Natural killer cell (primary cell): ENCODE data around the gene HSPA12A. TPM values are rescaled to one million over a fixed set of nuclear protein-coding genes. Genes with fewer than 3 reads are reported as not detected.

Source experiments
- ATAC-seq, 3 donors: fragments of 150-1000 bp in 2 of 3; fragments of 200-7000 bp in 1 of 3; cut with Tn5 transposase; 1 replicate in 1 of 3; 2 replicates in 2 of 3; pipeline ENCODE4 v1.10.0; 2021; ENCODE audit warnings: mild to moderate bottlenecking in 2 of 3, moderate library complexity in 2 of 3
- DNase-seq, 2 donors: peaks; one replicate each; pipeline versions ENCODE4 v3.0.0 to v3.0.0-alpha.2; 2013 to 2021; ENCODE audit warnings: mixed read lengths in 1 of 2
- H3K27ac ChIP-seq: one replicate; pipeline ENCODE4 v1.5.1; 2013; ENCODE audit warnings: mild to moderate bottlenecking, low read length
- H3K27me3 ChIP-seq: one replicate; pipeline ENCODE4 v1.6.1; 2013; ENCODE audit warnings: low read length; ENCODE audit not compliant: control insufficient read depth, insufficient read depth
- H3K36me3 ChIP-seq: one replicate; pipeline ENCODE4 v1.6.1; 2013; ENCODE audit warnings: low read length; ENCODE audit not compliant: control insufficient read depth, insufficient read depth
- H3K4me1 ChIP-seq: one replicate; pipeline ENCODE4 v1.6.1; 2013; ENCODE audit warnings: low read length; ENCODE audit not compliant: control insufficient read depth, insufficient read depth
- H3K4me3 ChIP-seq: one replicate; pipeline ENCODE4 v1.5.1; 2013; ENCODE audit warnings: low read length
- H3K9me3 ChIP-seq: one replicate; pipeline ENCODE4 v1.6.1; 2013; ENCODE audit warnings: low read length; ENCODE audit not compliant: control insufficient read depth, insufficient read depth
- H3K27ac Mint-ChIP-seq, 2 donors: one replicate each; pipeline ENCODE4 v1.8.0; 2022; ENCODE audit warnings: mild to moderate bottlenecking in 2 of 2, mixed read lengths in 2 of 2, moderate library complexity in 1 of 2
- H3K27me3 Mint-ChIP-seq, 2 donors: one replicate each; pipeline ENCODE4 v1.8.0; 2022; ENCODE audit warnings: low read depth in 2 of 2, mixed read lengths in 2 of 2
- H3K36me3 Mint-ChIP-seq: one replicate; pipeline ENCODE4 v1.8.0; 2022; ENCODE audit warnings: mixed read lengths
- H3K4me1 Mint-ChIP-seq, 2 donors: one replicate each; pipeline ENCODE4 v1.8.0; 2022; ENCODE audit warnings: mixed read lengths in 2 of 2
- H3K4me3 Mint-ChIP-seq: one replicate; pipeline ENCODE4 v1.8.0; 2022; ENCODE audit warnings: mild to moderate bottlenecking, moderate library complexity, mixed read lengths
- H3K9me3 Mint-ChIP-seq, 2 donors: one replicate each; pipeline ENCODE4 v1.8.0; 2022; ENCODE audit warnings: mixed read lengths in 2 of 2
- CTCF ChIP-seq: fragments of 200-600 bp; IDR thresholded peaks from one replicate; pipeline ENCODE4 v1.8.0; 2022; ENCODE audit warnings: antibody characterized with exemption
- WGBS: methylation state at CpG from one replicate; pipeline ENCODE4 v1.1.7; 2013; ENCODE audit warnings: missing lambda C conversion rate; ENCODE audit not compliant: insufficient coverage; 5-methylcytosine and 5-hydroxymethylcytosine counted together
- intact Hi-C: fragments of 100-400 bp; cut with micrococcal nuclease; formaldehyde crosslinking; loops from one replicate; pipeline ENCODE4 v1.14.2; 2022
- total RNA-seq, 4 donors: library from RNA; stranded (reverse); fragments of 120-200 nt in 1 of 4; gene quantifications; one replicate each; pipeline versions ENCODE4 v1.2.3 to v1.2.4, GENCODE V29; 2013 to 2022

The HSPA12A gene
- total RNA-seq, 3 donors from 2014 or later (not counting 1 experiment from before 2014, with no cell fraction given): 0.43 TPM; not detected in 2

- no peaks in the 10 kb centered on the region for H3K4me1 ChIP-seq
- H3K27ac ChIP-seq: no peak overlapping the region
- no peaks in the 10 kb centered on the region for H3K36me3 ChIP-seq
- ATAC-seq (no peak), DNase-seq (no peak)
- no peaks in the 10 kb centered on the region for H3K36me3 Mint-ChIP-seq
- intact Hi-C loops: no loop called here
- no peaks in the 10 kb centered on the region for H3K9me3 ChIP-seq
- no peak overlapping the region for H3K27ac Mint-ChIP-seq
- no peak overlapping the region for H3K4me3 Mint-ChIP-seq
- WGBS: 95% methylated on average over 6 of the region's 6 CpGs
- H3K4me3 ChIP-seq: no peak overlapping the region
- H3K27me3 ChIP-seq: no peaks in the 10 kb centered on the region
- no peak for TF ChIP-seq CTCF
- H3K9me3 Mint-ChIP-seq: no peaks in the 10 kb centered on the region
- H3K4me1 Mint-ChIP-seq: no peaks in the 10 kb centered on the region
- H3K27me3 Mint-ChIP-seq: no peaks in the 10 kb centered on the region
Observed at GRCh38 chr10:116685807-116686206, 56.6 kb downstream of the HSPA12A start.

DNA sequence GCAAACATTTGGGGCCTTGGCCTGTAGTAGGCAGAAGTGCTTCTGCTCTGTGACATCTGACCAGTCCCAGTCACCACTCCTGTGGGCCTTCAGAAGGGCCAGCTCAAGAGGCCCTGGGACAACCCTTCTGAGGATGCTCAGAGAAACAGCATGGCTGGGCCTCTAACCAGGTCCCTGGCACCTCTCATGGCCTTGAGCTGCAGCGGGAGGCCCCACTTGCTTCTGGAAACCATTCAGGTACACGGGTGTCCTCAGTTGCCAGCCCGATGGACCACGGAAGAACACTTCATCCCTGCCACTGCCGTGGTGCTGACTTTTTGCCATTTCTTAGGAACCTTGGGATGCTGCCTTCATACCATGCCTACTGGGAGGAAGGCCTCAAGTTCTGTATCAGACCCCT is 57.6 kb downstream of the HSPA12A start:
- intact Hi-C loops: no loop called here
- no peak overlapping the region for H3K4me3 Mint-ChIP-seq
- no peak for DNase-seq
- no peaks in the 10 kb centered on the region for H3K4me1 Mint-ChIP-seq
- H3K27me3 Mint-ChIP-seq: no peaks in the 10 kb centered on the region
- H3K36me3 ChIP-seq: no peaks in the 10 kb centered on the region
- H3K9me3 Mint-ChIP-seq: no peaks in the 10 kb centered on the region
- 94% methylated on average over 5 of the region's 5 CpGs for WGBS
- H3K27ac Mint-ChIP-seq: no peak overlapping the region
- no peaks in the 10 kb centered on the region for H3K27me3 ChIP-seq
- ATAC-seq: no peak
- H3K4me3 ChIP-seq: no peak overlapping the region
- H3K9me3 ChIP-seq: no peaks in the 10 kb centered on the region
- no peak overlapping the region for H3K27ac ChIP-seq
- no peaks in the 10 kb centered on the region for H3K4me1 ChIP-seq
- H3K36me3 Mint-ChIP-seq: no peaks in the 10 kb centered on the region
- no peak for TF ChIP-seq CTCF

DNA sequence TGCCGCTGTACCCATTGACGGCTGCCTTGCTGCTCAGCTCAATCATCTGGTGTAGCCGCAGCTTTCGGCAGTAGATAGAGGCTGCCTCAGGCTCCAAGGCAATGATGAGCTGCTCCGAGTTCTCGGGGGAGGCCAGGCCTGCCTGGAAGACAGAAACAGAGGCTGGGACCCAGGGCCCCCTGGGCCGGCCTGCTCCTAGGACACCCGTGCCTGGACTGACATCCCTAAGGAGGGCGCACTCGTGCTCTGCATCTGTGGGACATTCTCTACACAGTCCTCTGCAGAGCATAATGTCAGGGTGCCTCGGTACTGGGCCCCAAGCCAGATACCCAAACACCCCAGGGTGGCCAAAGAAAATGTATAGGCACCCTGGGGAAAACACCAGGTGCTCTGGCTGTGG is 58.5 kb downstream of the HSPA12A start:
- H3K9me3 ChIP-seq: no peaks in the 10 kb centered on the region
- Mint-ChIP-seq H3K9me3 (no peaks in the 10 kb centered on the region), H3K4me1 (no peaks in the 10 kb centered on the region), H3K4me3 (no peak overlapping the region), H3K36me3 (no peaks in the 10 kb centered on the region), H3K27me3 (no peaks in the 10 kb centered on the region), H3K27ac (no peak overlapping the region)
- ATAC-seq (no peak), DNase-seq (no peak)
- intact Hi-C loops: no loop called here
- no peaks in the 10 kb centered on the region for H3K4me1 ChIP-seq
- TF ChIP-seq CTCF: no peak
- no peak overlapping the region for H3K4me3 ChIP-seq
- no peak overlapping the region for H3K27ac ChIP-seq
- no peaks in the 10 kb centered on the region for H3K36me3 ChIP-seq
- 93% methylated on average over 11 of the region's 11 CpGs for WGBS
- H3K27me3 ChIP-seq: no peaks in the 10 kb centered on the region

DNA sequence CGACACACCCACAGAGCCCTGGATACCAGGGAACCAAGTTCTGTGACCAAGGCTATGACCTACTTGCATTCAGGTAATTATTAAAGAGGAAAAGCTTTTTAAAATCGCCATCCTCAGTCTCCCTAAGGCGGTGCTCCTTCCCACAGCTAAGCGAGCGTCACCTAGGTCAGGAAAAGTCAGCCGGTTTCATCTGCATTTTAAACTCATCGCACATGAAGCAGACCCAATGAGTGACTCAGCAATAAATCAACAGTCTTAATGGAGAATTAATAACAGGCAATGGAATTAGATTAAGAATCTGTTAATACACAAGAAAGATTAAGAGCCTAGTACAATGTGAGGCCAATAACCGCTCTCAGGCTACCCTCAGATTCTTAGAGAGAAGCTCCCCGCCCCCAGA is 59.2 kb downstream of the HSPA12A start:
- DNase-seq: no peak
- H3K27ac Mint-ChIP-seq: no peak overlapping the region
- 84% methylated on average over 9 of the region's 9 CpGs for WGBS
- H3K9me3 Mint-ChIP-seq: no peaks in the 10 kb centered on the region
- no peaks in the 10 kb centered on the region for H3K36me3 Mint-ChIP-seq
- TF ChIP-seq CTCF: no peak
- no peaks in the 10 kb centered on the region for H3K9me3 ChIP-seq
- no peaks in the 10 kb centered on the region for H3K27me3 ChIP-seq
- no peaks in the 10 kb centered on the region for H3K4me1 ChIP-seq
- H3K36me3 ChIP-seq: no peaks in the 10 kb centered on the region
- no peaks in the 10 kb centered on the region for H3K4me1 Mint-ChIP-seq
- no peak overlapping the region for H3K4me3 ChIP-seq
- no peak overlapping the region for H3K27ac ChIP-seq
- intact Hi-C loops: no loop called here
- ATAC-seq: no peak
- H3K27me3 Mint-ChIP-seq: no peaks in the 10 kb centered on the region
- no peak overlapping the region for H3K4me3 Mint-ChIP-seq
